Endothelial cell of hepatic sinusoid (primary cell): ENCODE results near the gene MYO3B.

ENCODE experiments used
- in situ Hi-C: cut with HindIII; loops from 2 replicates; pipeline ENCODE4 v1.10.0; 2017; ENCODE audit warnings: low sequenced_read_pairs

Gene MYO3B

GRCh38 chr2:170229125-170229524, 51.2 kb downstream of the MYO3B start:
- in situ Hi-C loops: no loop called here

- in situ Hi-C loops: no loop called here
These were observed 51.8 kb downstream of the MYO3B start for GRCh38 chr2:170229744-170230143.

- in situ Hi-C loops: no loop called here
These were observed 58.1 kb downstream of the MYO3B start for GRCh38 chr2:170235860-170236679.

- in situ Hi-C loops: no loop called here
These were observed 58.7 kb downstream of the MYO3B start for GRCh38 chr2:170236680-170237047.

GRCh38 chr2:170237572-170238120, 59.7 kb downstream of the MYO3B start:
- in situ Hi-C loops: no loop called here

- in situ Hi-C loops: no loop called here
These were observed 60.8 kb downstream of the MYO3B start for GRCh38 chr2:170238776-170239175.

GRCh38 chr2:170240629-170241028, 62.7 kb downstream of the MYO3B start:
- in situ Hi-C loops: loop anchor here (5.0 kb wide), 1 partner anchor 87 kb away; no protein-coding TSS in a partner anchor

- in situ Hi-C loops: loop anchor here (5.0 kb wide), 1 partner anchor 86 kb away; no protein-coding TSS in a partner anchor
These were observed 63.8 kb downstream of the MYO3B start for GRCh38 chr2:170241756-170242155.

GRCh38 chr2:170243118-170243837, 65.3 kb downstream of the MYO3B start:
- in situ Hi-C loops: loop anchor here (5.0 kb wide), 1 partner anchor 84 kb away; no protein-coding TSS in a partner anchor

GRCh38 chr2:170243898-170244297, 66.0 kb downstream of the MYO3B start:
- in situ Hi-C loops: loop anchor here (5.0 kb wide), 1 partner anchor 83 kb away; no protein-coding TSS in a partner anchor

- in situ Hi-C loops: loop anchor here (5.0 kb wide), 1 partner anchor 83 kb away; no protein-coding TSS in a partner anchor
These were observed 66.6 kb downstream of the MYO3B start for GRCh38 chr2:170244555-170244954.

GRCh38 chr2:170245312-170245711, 67.4 kb downstream of the MYO3B start:
- in situ Hi-C loops: no loop called here

GRCh38 chr2:170247333-170247732, 69.4 kb downstream of the MYO3B start:
- in situ Hi-C loops: no loop called here

GRCh38 chr2:170247882-170248393, 70.0 kb downstream of the MYO3B start:
- in situ Hi-C loops: no loop called here

- in situ Hi-C loops: no loop called here
These were observed 70.8 kb downstream of the MYO3B start for GRCh38 chr2:170248574-170249393.

GRCh38 chr2:170249761-170250160, 71.8 kb downstream of the MYO3B start:
- in situ Hi-C loops: loop anchor here (5.0 kb wide), 1 partner anchor 48 kb away; no protein-coding TSS in a partner anchor

- in situ Hi-C loops: loop anchor here (5.0 kb wide), 1 partner anchor 47 kb away; no protein-coding TSS in a partner anchor
These were observed 72.6 kb downstream of the MYO3B start for GRCh38 chr2:170250584-170250983.

GRCh38 chr2:170252414-170252813, 74.5 kb downstream of the MYO3B start:
- in situ Hi-C loops: loop anchor here (5.0 kb wide), 1 partner anchor 45 kb away; no protein-coding TSS in a partner anchor

GRCh38 chr2:170253721-170254230, 75.8 kb downstream of the MYO3B start:
- in situ Hi-C loops: loop anchor here (5.0 kb wide), 1 partner anchor 44 kb away; no protein-coding TSS in a partner anchor

- in situ Hi-C loops: loop anchor here (5.0 kb wide), 1 partner anchor 43 kb away; no protein-coding TSS in a partner anchor
These were observed 76.4 kb downstream of the MYO3B start for GRCh38 chr2:170254293-170254732.
